ENCODE measurements around the gene ITSN1.

- no peak for TF ChIP-seq CTCF (IDR thresholded peaks at IDR 0.05)
- TF ChIP-seq POLR2A (IDR thresholded peaks at IDR 0.05): no peak
These were observed 42.7 kb downstream of the ITSN1 start for GRCh38 chr21:33684923-33685560.
